Gastrocnemius medialis (tissue), 4 donors: ENCODE data around the gene MBNL2. TPM values are rescaled to one million over a fixed set of nuclear protein-coding genes. Genes with fewer than 3 reads are reported as not detected.

ENCODE experiments used
- ATAC-seq, 2 donors: fragments of 150-250 bp; one replicate each; pipeline ENCODE4 v1.9.1; 2016
- DNase-seq, 2 donors: peaks; one replicate each; pipeline ENCODE4 v3.0.0-alpha.2; 2019
- H3K27ac ChIP-seq, 4 donors: fragments of 200-600 bp; sonication (generic); 1 replicate in 1 of 4; 2 replicates in 3 of 4; pipeline ENCODE4 v1.5.1; 2016 to 2018; ENCODE audit warnings: mild to moderate bottlenecking in 2 of 4, moderate library complexity in 1 of 4
- H3K27me3 ChIP-seq, 3 donors: fragments of 200-600 bp; sonication (generic) in 2 of 3; 1 replicate in 1 of 3; 2 replicates in 2 of 3; pipeline versions ENCODE4 v1.5.1 to v1.6.0; 2016 to 2019; ENCODE audit warnings: mild to moderate bottlenecking in 1 of 3, moderate library complexity in 1 of 3
- H3K36me3 ChIP-seq, 2 donors: fragments of 200-600 bp; sonication (generic) in 1 of 2; one replicate each; pipeline ENCODE4 v1.5.1; 2017 to 2018
- H3K4me1 ChIP-seq, 2 donors: fragments of 200-600 bp; sonication (generic) in 1 of 2; one replicate each; pipeline ENCODE4 v1.5.1; 2016 to 2017; ENCODE audit warnings: mild to moderate bottlenecking in 2 of 2
- H3K4me3 ChIP-seq, 4 donors: fragments of 200-600 bp; sonication (generic) in 3 of 4; 1 replicate in 1 of 4; 2 replicates in 3 of 4; pipeline ENCODE4 v1.5.1; 2016 to 2019; ENCODE audit warnings: mild to moderate bottlenecking in 2 of 4
- H3K9me3 ChIP-seq, 3 donors: fragments of 200-600 bp; sonication (generic) in 2 of 3; 1 replicate in 1 of 3; 2 replicates in 2 of 3; pipeline ENCODE4 v1.5.1; 2016 to 2019
- POLR2A ChIP-seq, 2 donors: fragments of 450-650 bp; IDR thresholded peaks; one replicate each; pipeline ENCODE4 v1.6.1; 2017; ENCODE audit warnings: antibody characterized with exemption in 2 of 2, mild to moderate bottlenecking in 2 of 2, moderate library complexity in 2 of 2
- in situ Hi-C, 4 donors: fragments of 200-750 bp; cut with MboI; loops; one replicate each; pipeline versions ENCODE4 v1.15.0 to v1.8.0; 2017; ENCODE audit warnings: low sequenced_read_pairs in 4 of 4
- intact Hi-C: fragments of 100-400 bp; cut with DNase I; formaldehyde crosslinking; loops from one replicate; pipeline ENCODE4 v1.15.1; 2023; ENCODE audit warnings: low total_unique reads
- total RNA-seq, 4 donors: library from RNA; depleted of rRNA; stranded (reverse); fragments of >200 nt; gene quantifications; one replicate each; pipeline versions ENCODE4 v1.1.0 to v1.2.3, GENCODE V29; 2016
- TF ChIP-seq, protein P1 (sequence below), 5 experiments: fragments of 450-650 bp in 3 of 5; fragments of 200-600 bp in 2 of 5; sonication (generic) in 2 of 5; IDR thresholded peaks in 4 of 5; conservative IDR thresholded peaks in 1 of 5; 1 replicate in 4 of 5; 2 replicates in 1 of 5; pipeline ENCODE4 v1.5.1; 2016 to 2019; ENCODE audit warnings: antibody characterized with exemption in 5 of 5, mild to moderate bottlenecking in 3 of 5, moderate library complexity in 3 of 5

The MBNL2 gene
- total RNA-seq, 4 donors from 2014 or later: 47.9 to 92.0 (median 71.3) TPM

DNA sequence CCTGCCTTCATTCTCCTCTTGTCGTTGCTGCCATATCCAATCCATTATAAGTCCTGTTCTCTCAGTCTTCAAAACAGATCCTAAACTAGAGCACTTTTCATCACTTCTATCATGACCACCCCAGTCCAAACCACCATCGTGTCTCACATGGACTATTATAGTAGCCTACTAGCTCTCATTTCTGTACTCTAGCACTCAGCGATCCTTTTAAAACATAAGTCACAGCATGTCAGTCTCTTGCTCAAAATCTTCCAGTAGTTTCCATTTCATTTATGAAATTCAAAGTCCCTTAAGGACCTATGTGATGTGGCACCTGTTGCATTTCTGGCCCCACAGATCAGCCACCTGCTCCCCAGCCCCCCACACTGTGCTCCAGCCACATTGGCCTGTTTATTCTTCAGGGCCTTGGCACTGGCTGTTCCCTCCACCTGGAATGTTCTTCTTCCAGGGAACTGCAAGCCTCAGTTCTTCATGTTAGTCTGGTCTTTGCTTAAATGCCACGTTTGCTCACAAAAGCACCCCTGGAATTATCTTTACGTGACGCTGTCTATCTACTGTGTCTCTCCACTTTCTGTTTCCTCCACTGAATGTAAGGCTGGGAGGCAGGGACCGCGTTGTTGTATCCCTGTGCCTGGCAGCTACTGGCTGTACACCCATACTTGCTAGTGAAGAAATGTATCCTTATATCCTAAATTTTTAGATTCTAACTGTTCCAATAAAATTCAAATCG is 64.3 kb downstream of the MBNL2 start:
- Histone ChIP-seq H3K4me1 (peaks cover 65 to 68% of the 10 kb centered on the region in 2 donors), H3K27me3 (no peaks in the 10 kb centered on the region), H3K9me3 (no peaks in the 10 kb centered on the region), H3K36me3 (no peaks in the 10 kb centered on the region), H3K4me3 (no peak overlapping the region), H3K27ac (peak overlapping the region; percentile 48 to 69 (median 59))
- ATAC-seq: peak; percentile 34 to 55
- DNase-seq: no peak
- TF ChIP-seq, protein P1, sequence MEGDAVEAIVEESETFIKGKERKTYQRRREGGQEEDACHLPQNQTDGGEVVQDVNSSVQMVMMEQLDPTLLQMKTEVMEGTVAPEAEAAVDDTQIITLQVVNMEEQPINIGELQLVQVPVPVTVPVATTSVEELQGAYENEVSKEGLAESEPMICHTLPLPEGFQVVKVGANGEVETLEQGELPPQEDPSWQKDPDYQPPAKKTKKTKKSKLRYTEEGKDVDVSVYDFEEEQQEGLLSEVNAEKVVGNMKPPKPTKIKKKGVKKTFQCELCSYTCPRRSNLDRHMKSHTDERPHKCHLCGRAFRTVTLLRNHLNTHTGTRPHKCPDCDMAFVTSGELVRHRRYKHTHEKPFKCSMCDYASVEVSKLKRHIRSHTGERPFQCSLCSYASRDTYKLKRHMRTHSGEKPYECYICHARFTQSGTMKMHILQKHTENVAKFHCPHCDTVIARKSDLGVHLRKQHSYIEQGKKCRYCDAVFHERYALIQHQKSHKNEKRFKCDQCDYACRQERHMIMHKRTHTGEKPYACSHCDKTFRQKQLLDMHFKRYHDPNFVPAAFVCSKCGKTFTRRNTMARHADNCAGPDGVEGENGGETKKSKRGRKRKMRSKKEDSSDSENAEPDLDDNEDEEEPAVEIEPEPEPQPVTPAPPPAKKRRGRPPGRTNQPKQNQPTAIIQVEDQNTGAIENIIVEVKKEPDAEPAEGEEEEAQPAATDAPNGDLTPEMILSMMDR (IDR thresholded peaks at IDR 0.05 in 4 of 5, conservative IDR thresholded peaks at IDR 0.05 in 1 of 5): no peak
- no peak for TF ChIP-seq POLR2A (IDR thresholded peaks at IDR 0.05)
- intact Hi-C loops: no loop called here
- in situ Hi-C loops: no loop called here

DNA sequence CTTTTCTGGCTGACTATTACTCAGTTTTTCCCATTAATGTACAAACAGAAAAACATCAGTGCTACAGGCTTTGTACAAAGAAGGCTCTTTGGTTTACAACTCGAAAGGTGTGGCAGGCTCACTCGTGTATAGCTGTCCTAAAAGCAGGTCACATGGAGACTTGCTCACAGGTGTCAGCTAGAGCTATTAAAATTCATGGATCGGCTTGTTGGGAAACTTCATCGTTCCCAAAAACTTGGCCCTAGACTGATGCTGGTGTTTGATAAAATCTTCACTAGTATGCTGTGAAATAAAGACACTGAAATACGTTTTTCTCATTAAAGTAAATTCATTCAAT is 64.9 kb downstream of the MBNL2 start:
- Histone ChIP-seq H3K4me1 (peaks cover 61 to 66% of the 10 kb centered on the region in 2 donors), H3K27me3 (no peaks in the 10 kb centered on the region), H3K36me3 (no peaks in the 10 kb centered on the region), H3K4me3 (no peak overlapping the region), H3K9me3 (no peaks in the 10 kb centered on the region), H3K27ac (peak overlapping the region; percentile 48 to 69 (median 59))
- TF ChIP-seq POLR2A (IDR thresholded peaks at IDR 0.05): no peak
- TF ChIP-seq, protein P1 (IDR thresholded peaks at IDR 0.05 in 4 of 5, conservative IDR thresholded peaks at IDR 0.05 in 1 of 5): no peak
- ATAC-seq (peak; percentile 41 to 58), DNase-seq (no peak)
- in situ Hi-C loops: no loop called here
- intact Hi-C loops: no loop called here

DNA sequence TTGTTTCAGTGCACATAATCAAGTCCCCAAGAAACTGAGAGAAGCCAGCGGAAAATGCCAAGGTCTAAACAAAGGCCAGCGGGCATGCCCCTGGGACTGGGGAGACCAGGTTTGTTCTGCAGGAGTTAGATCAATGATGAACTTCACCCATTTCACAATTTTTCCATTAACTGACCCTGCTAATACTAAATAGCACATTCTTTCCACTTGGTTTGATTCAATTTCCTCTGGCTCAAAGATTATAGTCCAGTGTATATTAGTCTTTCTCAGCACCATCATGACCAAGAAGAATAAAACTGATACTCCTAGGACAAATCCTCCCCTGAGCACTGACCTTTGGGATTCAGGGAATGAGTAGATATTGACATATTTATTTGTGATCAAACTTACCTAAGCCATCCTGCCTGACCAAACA is 66.4 kb downstream of the MBNL2 start:
- no peaks in the 10 kb centered on the region for H3K27me3 ChIP-seq
- intact Hi-C loops (no loop called here), in situ Hi-C loops (no loop called here)
- TF ChIP-seq POLR2A (IDR thresholded peaks at IDR 0.05): no peak
- no peak overlapping the region for H3K4me3 ChIP-seq
- DNase-seq (no peak), ATAC-seq (no peak)
- H3K27ac ChIP-seq: peak overlapping the region; percentile 12 to 69 (median 40)
- H3K4me1 ChIP-seq: peaks cover 58 to 62% of the 10 kb centered on the region in 2 donors
- H3K36me3 ChIP-seq: no peaks in the 10 kb centered on the region
- H3K9me3 ChIP-seq: no peaks in the 10 kb centered on the region

DNA sequence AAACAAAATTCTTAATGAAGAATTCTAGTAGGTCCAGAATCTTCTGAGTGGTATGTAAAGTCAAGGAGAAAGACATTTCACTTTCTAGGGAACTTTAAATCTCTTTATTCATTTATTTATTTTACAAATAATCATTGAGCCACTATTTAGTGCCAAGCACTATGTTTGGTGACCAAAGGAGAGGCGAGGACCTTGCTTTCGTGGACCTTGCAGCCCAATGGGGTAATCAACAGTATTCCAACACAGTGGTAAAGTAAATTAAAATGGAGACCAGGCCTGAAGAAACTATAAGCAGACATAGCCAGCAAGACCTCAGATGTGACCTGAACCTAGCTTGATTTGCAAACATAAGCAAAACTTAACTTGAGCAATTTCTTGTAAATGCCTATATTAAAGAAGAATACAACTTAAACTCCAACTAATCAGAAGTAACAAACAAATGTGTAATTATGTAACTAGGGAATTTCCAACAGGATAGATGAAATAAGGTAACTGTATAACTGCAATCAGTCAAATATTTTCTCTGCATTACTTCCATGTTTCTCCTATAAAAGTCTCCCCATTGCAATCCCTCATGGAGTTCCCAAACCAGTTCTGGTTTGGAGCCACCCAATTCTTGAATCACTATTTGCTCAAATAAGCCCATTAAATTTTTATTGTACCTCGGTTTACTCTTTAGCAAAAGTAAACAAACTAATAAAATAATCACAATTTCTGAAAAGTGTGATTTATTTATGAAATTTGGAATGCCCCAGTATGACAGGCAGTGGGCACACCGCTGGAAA is 67.6 kb downstream of the MBNL2 start:
- intact Hi-C loops: no loop called here
- DNase-seq (no peak), ATAC-seq (no peak)
- Histone ChIP-seq H3K27ac (no peak overlapping the region), H3K36me3 (no peaks in the 10 kb centered on the region), H3K4me1 (peaks cover 58 to 62% of the 10 kb centered on the region in 2 donors), H3K9me3 (no peaks in the 10 kb centered on the region), H3K27me3 (no peaks in the 10 kb centered on the region), H3K4me3 (no peak overlapping the region)
- TF ChIP-seq POLR2A (IDR thresholded peaks at IDR 0.05): no peak
- TF ChIP-seq, protein P1 (IDR thresholded peaks at IDR 0.05 in 4 of 5, conservative IDR thresholded peaks at IDR 0.05 in 1 of 5): no peak
- in situ Hi-C loops: no loop called here
